ENCODE data around the gene FILIP1L. TPM values are rescaled to one million over a fixed set of nuclear protein-coding genes. Genes with fewer than 3 reads are reported as not detected.

Gene FILIP1L
- total and polyA plus RNA-seq, 2 of the 8 experiments (the other 6 are each of a cell fraction or from before 2014, with no cell fraction given): 0.06 to 0.09 TPM

- no peak overlapping the region for H2BK15ac ChIP-seq (ENCODE audit: low read length)
- ChIA-PET POLR2A (ENCODE audit: partially characterized antibody) (no interaction called here), CTCF (ENCODE audit: partially characterized antibody) (no interaction called here)
- H3K79me1 ChIP-seq (ENCODE audit: low read depth, low read length): no peaks in the 10 kb centered on the region
- H3K56ac ChIP-seq (replicated peaks; ENCODE audit: insufficient read length, low read depth, low read length): no peak overlapping the region
- H2BK120ac ChIP-seq (replicated peaks; ENCODE audit: low read depth, low read length): no peak overlapping the region
- peaks cover 0 to 3% (median 0%) of the 10 kb centered on the region in 4 experiments; a peak in 2 of 8 replicates for H3K36me3 ChIP-seq (ENCODE audit: control insufficient read depth in 2 of 4, insufficient read depth in 4 of 4, low read length in 3 of 4)
- no peaks in the 10 kb centered on the region for H3K4me1 ChIP-seq (replicated peaks in 1 of 4; ENCODE audit: control insufficient read depth in 3 of 4, insufficient read depth in 4 of 4, low read length in 3 of 4)
- no peak overlapping the region for H3K14ac ChIP-seq (ENCODE audit: insufficient read length)
- H2AK5ac ChIP-seq (ENCODE audit: low read depth, low read length): no peak overlapping the region
- H3K79me2 ChIP-seq (ENCODE audit: control insufficient read depth in 1 of 2, insufficient read depth in 2 of 2, low read length in 2 of 2): no peaks in the 10 kb centered on the region
- no peak overlapping the region for H3K27ac ChIP-seq (ENCODE audit: low read depth, low read length)
- no peaks in the 10 kb centered on the region for H3K27me3 ChIP-seq (replicated peaks in 1 of 4; ENCODE audit: control insufficient read depth in 3 of 4, extremely low read depth in 1 of 4, insufficient read depth in 3 of 4, low read length in 3 of 4)
- WGBS, 2 experiments (ENCODE audit: extremely low coverage in 1 of 2, insufficient coverage in 1 of 2, insufficient read length in 1 of 2, insufficient replicate concordance in 2 of 2, low coverage in 1 of 2, low lambda C conversion rate in 2 of 2, missing lambda C conversion rate in 1 of 2): 82% methylated on average over 1 of the region's 1 CpG; no CpG with 5 or more reads in 1 of the 2 experiments
- no peak overlapping the region for H3K18ac ChIP-seq (ENCODE audit: extremely low read depth, low read length)
- no peak overlapping the region for H3K23ac ChIP-seq (ENCODE audit: insufficient read length)
- no peak overlapping the region for H2AFZ ChIP-seq (ENCODE audit: low read length)
- no peaks in the 10 kb centered on the region for H4K20me1 ChIP-seq (replicated peaks in 1 of 2; ENCODE audit: control insufficient read depth in 1 of 2, insufficient read depth in 2 of 2, low read length in 2 of 2)
- no peak overlapping the region for H4K8ac ChIP-seq (ENCODE audit: extremely low read depth, insufficient read depth, low read length)
- H3K23me2 ChIP-seq (ENCODE audit: low read depth, low read length): no peaks in the 10 kb centered on the region
- no peak overlapping the region for H3K4ac ChIP-seq (replicated peaks; ENCODE audit: insufficient read length, low read depth, low read length)
- H3K9me3 ChIP-seq (ENCODE audit: insufficient read depth in 2 of 2, low read depth in 1 of 2, low read length in 1 of 2): peaks cover 0 to 13% of the 10 kb centered on the region in 2 experiments; a peak in 1 of 4 replicates
- H4K5ac ChIP-seq (ENCODE audit: insufficient read length, low read depth, low read length): no peak overlapping the region
- FAIRE-seq: no peak
- no peak overlapping the region for H2BK5ac ChIP-seq (ENCODE audit: low read depth, low read length)
- no peak overlapping the region for H2BK12ac ChIP-seq (ENCODE audit: low read depth, low read length)
- H3K4me2 ChIP-seq (ENCODE audit: insufficient read depth in 1 of 2, low read depth in 2 of 2, low read length in 2 of 2): no peak overlapping the region
- H3K4me3 ChIP-seq (ENCODE audit: extremely low read depth in 1 of 4, insufficient read depth in 2 of 4, low read depth in 3 of 4, low read length in 4 of 4): no peak overlapping the region
- H4K91ac ChIP-seq (replicated peaks; ENCODE audit: insufficient read length, low read length): no peak overlapping the region
- no peak for DNase-seq (ENCODE audit: low read depth in 1 of 2, low spot score in 2 of 2)
- no peak overlapping the region for H3K9ac ChIP-seq (replicated peaks in 1 of 4; ENCODE audit: extremely low read depth in 1 of 4, low read depth in 3 of 4, low read length in 3 of 4)
- H2BK20ac ChIP-seq (ENCODE audit: low read length): no peak overlapping the region
- TF ChIP-seq FOSL1 (IDR thresholded peaks at IDR 0.05; ENCODE audit: insufficient read depth, low read depth, low read length): no peak
- TF ChIP-seq RAD21 (IDR thresholded peaks at IDR 0.05 in 1 of 2, conservative IDR thresholded peaks at IDR 0.05 in 1 of 2; ENCODE audit: low read depth in 2 of 2, low read length in 2 of 2): no peak
- TF ChIP-seq SAP30 (IDR thresholded peaks at IDR 0.05; ENCODE audit: insufficient read depth, insufficient replicate concordance, low read length): no peak
- no peak for TF ChIP-seq ZNF274 (IDR thresholded peaks at IDR 0.05; ENCODE audit: borderline replicate concordance, extremely low read depth, low read length)
- no peak for TF ChIP-seq CBX8 (IDR thresholded peaks at IDR 0.05; ENCODE audit: borderline replicate concordance, low read depth, low read length)
- TF ChIP-seq KDM4A (IDR thresholded peaks at IDR 0.05; ENCODE audit: low read depth, low read length, severe bottlenecking): no peak
- no peak for TF ChIP-seq SIN3A (conservative IDR thresholded peaks at IDR 0.05 in 1 of 2, IDR thresholded peaks at IDR 0.05 in 1 of 2; ENCODE audit: low read depth in 1 of 2, low read length in 2 of 2)
- no peak for TF ChIP-seq EP300 (IDR thresholded peaks at IDR 0.05; ENCODE audit: borderline replicate concordance in 1 of 2, low read depth in 2 of 2, low read length in 2 of 2)
- no peak for TF ChIP-seq TAF7 (optimal IDR thresholded peaks at IDR 0.05; ENCODE audit: borderline replicate concordance, low read depth, low read length)
- no peak for TF ChIP-seq KDM1A (IDR thresholded peaks at IDR 0.05; ENCODE audit: borderline replicate concordance, low read length)
- TF ChIP-seq HDAC6 (IDR thresholded peaks at IDR 0.05; ENCODE audit: low read depth, low read length): no peak
- TF ChIP-seq BACH1 (IDR thresholded peaks at IDR 0.05; ENCODE audit: low read length): no peak
- TF ChIP-seq POLR2A (IDR thresholded peaks at IDR 0.05; ENCODE audit: control extremely low read depth in 1 of 2, low read depth in 2 of 2, low read length in 2 of 2): no peak
- no peak for TF ChIP-seq CHD1 (IDR thresholded peaks at IDR 0.05; ENCODE audit: low read depth, low read length)
These were observed 27.3 kb upstream of the FILIP1L start for GRCh38 chr3:100141586-100141985.

Data from H1 (cell line).